Right ventricle myocardium inferior (tissue), 1 donor: ENCODE measurements around the gene CHD2. TPM values are rescaled to one million over a fixed set of nuclear protein-coding genes. Genes with fewer than 3 reads are reported as not detected.
A peak's percentile ranks its signal among the peaks of the same experiment; 100 is the strongest.
"Not testable (repeated sequence)": the region's sequence is repeated elsewhere in the genome, so short reads cannot be mapped to it uniquely, and the experiment has no call there.

Experiments used
- ATAC-seq: fragments of 200-7000 bp; cut with Tn5 transposase; one replicate; pipeline ENCODE4 v1.9.1; 2020; ENCODE audit warnings: mild to moderate bottlenecking, moderate library complexity
- DNase-seq: peaks from one replicate; pipeline ENCODE4 v3.0.0; 2021; ENCODE audit errors: missing footprints
- intact Hi-C: fragments of 100-400 bp; cut with DNase I; formaldehyde crosslinking; loops from one replicate; pipeline ENCODE4 v1.11.0; 2022
- long read RNA-seq: library from polyadenylated mRNA; unstranded; transcript quantifications from one replicate; pipeline ENCODE4 v2.0.0, GENCODE V29; 2021
- total RNA-seq: library from RNA; stranded (reverse); fragmentation: NEBNext Ultra II Directional; extraction: Animal tissue kit (Norgen Biotek cat#: 25700); gene quantifications from one replicate; pipeline ENCODE4 v1.2.1, GENCODE V29; 2021
- donor health status: DM: no; HTN: yes; CAD: no; lungs with severe emphysema.

Gene CHD2
- total RNA-seq: 45.9 TPM
- long read RNA-seq, partial matches to known transcripts: 0 of 5 reads
- long read RNA-seq, other reads (novel, unspliced or antisense): 4 of 5 reads

DNA sequence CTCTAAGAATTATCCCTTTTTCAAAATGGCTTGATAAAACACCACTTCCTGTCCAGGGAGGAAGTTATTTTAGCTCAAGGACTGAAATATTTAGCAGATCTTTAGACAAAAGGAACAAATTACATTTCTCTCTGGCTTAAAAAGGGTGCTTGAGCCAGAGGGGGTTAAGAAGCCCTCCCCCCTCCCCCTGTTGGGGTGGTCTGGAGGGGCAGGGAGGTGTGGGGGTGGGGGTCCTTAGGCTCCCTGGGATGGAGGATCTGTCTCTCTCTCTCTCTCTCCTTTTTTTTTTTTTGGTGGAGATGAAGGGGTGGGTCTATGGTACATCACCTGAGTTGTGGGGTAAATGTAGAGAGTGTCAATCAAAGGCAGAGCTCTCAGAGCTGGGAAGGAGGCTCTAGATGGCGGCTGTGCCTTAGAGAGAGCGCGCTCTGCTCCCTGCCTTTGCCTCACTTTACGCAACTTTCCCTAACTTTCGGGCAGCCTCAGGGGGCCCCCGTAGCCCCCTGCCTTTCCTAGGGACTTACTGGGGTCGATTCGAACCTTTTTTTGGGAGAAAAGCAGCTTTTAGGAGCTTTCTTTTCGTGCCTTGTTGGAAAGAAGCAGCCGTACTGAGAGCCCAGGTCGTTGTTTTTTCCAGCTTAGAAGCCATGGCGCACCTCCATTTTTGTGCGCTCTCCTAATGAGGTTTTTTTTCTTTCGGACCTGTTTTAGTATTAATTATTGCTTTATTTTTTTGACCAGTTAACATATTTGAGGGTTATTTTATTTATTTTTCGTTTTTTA is at the start of gene CHD2:
TSS of gene CHD2 (plus strand) at position 377 of the 783 bp plus-strand sequence. CDS start 914 bp downstream, outside the sequence.
- intact Hi-C loops: loop anchor here (1.0 to 5.0 kb wide), 2 partner anchors 17 to 68 kb away; no protein-coding TSS in a partner anchor
- DNase-seq (peak; percentile 73), ATAC-seq (peak; percentile 45)

DNA sequence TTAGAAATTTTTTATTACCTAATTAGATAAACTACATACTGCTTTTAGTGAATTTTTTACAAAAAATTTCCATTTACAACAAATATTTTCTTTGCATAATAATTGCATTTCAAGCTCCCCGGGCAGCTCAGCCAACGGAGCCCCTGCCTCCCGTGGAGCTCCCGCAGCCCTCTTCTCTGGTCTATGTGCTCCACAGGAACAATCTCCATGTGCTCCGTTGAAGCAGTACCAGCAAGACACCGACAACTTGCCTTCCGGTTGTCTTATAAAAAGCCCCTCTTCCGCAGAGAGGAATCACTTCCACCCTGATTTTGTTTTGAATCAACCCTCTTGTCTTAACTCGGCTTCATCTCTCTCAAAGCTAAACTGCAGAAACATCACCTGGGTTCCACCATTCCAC is 46.9 kb upstream of the CHD2 start:
- ATAC-seq (no peak), DNase-seq (no peak)
- intact Hi-C loops: no loop called here

DNA sequence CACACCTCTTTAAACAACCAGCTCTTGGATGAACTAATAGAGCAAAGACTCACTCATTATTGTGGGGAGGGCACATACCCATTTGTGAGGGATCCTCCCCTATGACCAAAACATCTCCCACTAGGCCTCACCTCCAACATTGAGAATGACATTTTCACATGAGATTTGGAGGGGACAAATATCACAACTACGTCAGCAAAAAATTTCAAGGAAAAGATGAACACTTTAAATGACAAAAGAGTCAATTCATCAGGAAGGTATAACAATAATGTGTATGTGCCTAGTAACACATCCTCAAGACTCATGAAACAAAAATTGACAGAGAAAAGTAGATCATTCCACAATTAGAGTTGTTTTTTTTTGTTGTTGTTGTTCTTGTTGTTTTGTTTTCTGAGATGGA is 38.4 kb upstream of the CHD2 start:
- intact Hi-C loops: no loop called here
- DNase-seq: no peak
- ATAC-seq: no peak

DNA sequence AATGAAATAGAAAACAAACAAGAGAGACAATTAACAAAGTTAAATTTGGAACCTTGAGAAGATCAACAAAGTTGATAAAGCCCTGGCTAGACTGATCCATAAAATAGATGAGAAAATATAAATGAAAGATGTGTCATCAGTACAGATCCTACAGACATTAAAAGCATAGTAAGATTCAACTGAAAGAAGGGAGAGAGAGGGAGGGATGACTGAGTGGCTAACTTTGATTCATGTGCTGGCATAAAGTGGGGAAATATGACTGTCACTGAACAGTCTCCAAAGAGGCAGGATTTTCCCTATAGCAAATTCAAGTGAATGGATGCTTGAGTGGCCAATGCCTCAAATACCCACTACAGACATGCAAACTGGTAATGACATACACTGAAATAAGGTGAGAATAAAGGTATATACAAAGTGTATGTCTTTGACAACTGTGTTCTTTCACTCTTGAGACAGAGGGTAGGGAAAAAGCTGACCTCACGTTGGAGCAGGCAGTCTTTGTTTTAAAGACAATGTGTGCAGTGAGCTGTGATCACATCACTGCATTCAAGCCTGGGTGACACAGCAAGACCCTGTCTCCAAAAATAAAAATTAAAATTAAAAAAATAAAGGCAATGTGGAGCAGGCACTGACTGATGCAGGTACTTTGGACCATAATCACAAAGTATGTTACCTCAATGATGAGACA is 35.9 kb upstream of the CHD2 start:
- DNase-seq (no peak), ATAC-seq (no peak)
- intact Hi-C loops: no loop called here

DNA sequence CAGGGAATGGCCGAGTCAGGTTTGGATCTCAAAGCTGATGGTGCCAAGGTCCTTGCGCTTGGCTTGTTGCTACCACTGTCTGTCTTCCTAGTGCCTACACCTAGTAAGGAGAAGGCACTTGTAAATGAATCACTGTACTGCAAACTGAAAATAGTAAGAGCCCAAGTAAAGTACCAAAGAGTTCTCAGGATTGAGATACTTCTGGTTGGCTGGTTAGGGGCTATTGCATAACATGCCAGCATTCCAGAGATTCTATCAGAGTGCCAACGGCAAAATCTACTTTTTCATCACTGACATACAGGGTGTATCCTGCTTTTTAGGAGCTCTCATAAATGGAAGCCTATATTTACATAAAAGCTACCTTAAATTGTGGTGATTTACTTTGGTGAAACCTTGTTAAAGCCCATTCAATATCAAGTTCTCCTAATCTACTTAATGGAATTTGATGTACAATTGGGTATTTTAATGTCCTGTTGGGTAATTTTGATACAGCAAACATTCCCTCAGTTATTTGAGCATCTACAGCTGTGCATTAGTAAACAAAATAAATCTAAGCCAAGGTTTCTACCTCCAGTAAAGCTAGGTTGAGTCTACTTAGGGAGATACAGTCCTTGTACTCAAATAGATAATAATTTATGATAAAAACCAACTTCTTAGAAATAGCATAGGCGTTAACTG is 30.7 kb upstream of the CHD2 start:
- ATAC-seq (peak; percentile 76), DNase-seq (no peak)

DNA sequence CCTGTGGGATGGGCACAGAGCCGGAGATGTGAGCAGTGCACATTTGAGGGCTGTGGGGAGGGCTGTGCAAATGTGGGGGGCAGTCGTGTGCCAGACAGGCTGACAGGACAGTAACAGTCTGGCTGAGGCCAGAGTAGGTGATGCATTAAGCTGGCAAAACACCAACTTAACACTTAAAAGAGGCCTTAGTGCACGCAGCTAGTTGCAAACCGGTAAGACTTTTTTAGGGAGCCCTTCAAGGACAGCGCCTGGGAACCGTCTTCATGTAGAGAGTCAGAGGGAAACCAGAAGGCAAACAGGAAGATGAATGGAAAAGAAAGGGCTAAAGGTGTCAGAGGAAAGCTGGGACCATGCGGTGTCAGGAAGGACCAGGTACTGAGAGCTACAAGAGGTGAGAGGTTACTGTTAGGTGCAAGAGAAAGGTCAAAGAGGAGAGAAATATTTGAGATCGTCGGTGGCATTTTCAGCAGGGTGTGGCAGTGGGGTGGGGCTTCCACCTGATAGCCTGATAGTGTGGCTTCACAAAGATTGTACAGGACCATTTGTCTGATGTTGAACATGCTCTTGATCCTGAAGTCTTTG is 30.0 kb upstream of the CHD2 start:
- DNase-seq: no peak
- intact Hi-C loops: no loop called here
- peak; percentile 52 for ATAC-seq

More for the DNA sequence above, 30.7 kb upstream of the CHD2 start:
- intact Hi-C loops: no loop called here

DNA sequence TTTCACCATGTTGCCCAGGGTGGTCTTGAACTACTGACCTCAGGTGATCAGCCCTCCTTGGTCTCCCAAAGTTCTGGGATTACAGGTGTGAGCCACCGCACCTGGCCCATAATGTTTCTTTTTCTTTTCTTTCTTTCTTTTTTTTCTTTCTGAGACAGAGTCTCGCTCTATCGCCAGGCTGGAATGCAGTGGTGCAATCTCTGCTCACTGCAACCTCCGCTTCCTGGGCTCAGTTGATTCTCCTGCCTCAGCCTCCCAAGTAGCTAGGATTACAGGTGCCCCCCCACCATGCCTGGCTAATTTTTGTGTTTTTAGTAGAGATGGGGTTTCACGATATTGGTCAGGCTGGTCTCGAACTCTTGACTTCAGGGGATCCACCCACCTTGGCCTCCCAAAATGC is 27.2 kb upstream of the CHD2 start:
- DNase-seq, intact Hi-C loops, ATAC-seq: not testable (repeated sequence)

DNA sequence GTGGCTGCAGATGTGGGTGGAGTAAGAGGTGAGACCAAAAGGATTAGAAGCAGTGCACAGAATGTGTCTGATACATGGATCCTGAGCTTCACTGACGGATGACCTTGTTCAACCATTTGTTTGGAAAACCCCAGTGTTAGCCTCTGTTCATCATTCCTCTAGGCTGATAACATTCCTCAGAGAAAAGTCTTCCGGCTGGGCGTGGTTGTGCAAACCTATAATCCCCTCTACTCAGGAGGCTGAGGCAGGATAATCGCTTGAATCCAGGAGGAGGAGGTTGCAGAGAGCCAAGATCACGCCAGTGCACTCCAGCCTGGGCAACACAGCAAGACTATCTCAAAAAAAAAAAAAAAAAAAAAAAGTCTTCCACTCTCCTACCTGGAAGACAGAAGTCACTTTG is 23.1 kb upstream of the CHD2 start:
- intact Hi-C loops: no loop called here
- no peak for ATAC-seq

DNA sequence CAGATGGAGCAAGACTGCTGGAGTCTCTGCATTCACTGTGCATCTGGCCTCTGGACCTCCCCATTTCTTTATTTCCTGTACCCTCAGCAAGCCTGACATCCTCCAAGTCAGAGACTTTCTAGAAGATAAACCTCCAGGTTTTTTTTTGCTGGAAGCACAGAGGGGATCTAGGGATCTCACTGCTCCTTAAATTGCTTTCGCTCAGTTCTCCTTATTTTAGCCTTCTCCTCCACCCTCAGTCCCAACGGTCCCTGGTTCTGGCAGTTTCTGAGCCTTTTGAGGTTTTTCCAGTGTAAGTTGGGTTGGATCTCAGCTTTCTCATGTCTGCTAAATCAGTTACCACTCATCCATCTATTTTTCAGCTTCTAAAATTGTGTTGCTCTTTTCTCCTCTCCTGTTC is 22.7 kb upstream of the CHD2 start:
- ATAC-seq: no peak
- DNase-seq: no peak
- intact Hi-C loops: no loop called here

More for the DNA sequence above, 23.1 kb upstream of the CHD2 start:
- DNase-seq: no peak

DNA sequence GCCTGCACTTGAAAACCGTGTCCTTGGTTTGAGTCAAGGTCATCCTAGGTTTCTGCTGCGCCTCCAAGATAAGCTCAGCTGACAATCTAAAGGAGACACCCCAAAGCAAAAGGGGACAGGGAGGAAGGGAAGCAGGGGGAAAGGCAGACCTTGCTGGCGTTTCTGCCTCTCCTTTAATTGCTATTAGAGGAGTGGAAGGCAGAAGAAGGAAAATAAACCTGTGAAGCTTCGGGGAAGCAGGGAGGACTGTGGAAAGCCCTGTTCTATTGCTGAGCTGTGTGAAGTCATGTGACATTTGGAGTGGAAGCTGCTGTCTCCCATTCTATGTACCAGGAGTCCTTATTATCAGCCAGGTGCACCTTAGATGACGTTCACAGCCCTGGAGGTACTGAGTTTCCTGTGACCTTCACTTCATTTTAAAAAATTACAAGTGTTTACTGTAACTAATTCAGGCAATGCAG is 21.5 kb upstream of the CHD2 start:
- intact Hi-C loops: no loop called here
- no peak for ATAC-seq
- DNase-seq: no peak

DNA sequence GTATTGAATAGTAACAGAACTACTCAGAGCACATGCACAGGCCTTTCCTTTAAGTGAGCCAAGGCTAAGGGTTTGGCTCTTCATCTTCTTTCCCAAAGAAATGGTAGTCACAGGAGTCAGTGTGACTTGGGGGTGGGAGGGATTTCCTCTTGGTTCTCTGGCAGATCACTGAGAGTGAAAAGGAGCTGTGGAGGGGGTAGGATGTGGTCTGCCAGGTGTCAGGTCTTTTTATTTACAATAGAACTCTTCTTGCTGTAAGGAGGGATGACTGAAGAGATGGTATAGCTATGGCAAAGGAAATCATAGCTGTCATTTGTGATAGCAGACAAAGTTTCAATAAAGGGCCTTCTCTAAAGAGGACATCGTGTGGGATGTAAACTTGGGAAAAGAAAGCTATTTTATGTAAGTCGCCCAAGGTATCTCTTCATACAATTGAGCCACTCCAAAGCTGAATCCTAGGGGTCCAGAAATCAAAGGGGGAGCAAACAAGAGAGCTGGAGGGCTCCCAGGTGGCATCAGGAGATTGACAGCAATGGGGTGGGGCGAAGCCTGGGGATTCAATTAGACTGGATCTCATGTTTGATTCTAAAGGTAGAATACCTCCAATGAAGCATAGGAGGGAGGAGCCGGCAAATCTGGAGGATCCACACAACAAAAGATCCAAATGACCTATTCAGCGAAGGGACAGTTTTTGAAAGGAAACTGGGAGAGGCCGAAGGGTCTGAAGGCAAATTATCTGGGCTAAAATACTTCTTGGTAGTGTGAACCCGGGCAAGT is 20.0 kb upstream of the CHD2 start:
- DNase-seq (no peak), ATAC-seq (no peak)
- intact Hi-C loops: loop anchor here (5.0 kb wide), 1 partner anchor 37 kb away; no protein-coding TSS in a partner anchor

DNA sequence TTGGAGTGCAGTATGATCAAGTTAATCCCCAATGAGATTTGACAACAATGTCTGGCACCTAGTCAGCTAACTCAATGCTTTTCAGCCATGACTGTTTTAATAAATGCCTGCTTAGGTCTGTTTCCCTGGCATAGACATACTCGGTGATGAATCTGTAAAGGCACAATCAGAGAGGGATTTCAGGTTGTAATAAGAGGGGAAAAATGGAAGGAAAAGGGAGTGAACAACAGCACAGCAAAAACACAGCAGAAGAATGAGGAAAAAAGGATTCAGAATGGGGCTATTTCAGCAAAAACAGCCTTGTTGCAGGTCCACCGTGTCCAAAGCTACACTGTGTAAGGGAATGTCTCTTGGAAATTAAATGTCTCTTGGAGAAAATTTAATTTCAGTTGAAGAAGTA is 19.3 kb upstream of the CHD2 start:
- ATAC-seq: no peak
- intact Hi-C loops: loop anchor here (5.0 kb wide), 1 partner anchor 37 kb away; no protein-coding TSS in a partner anchor
- DNase-seq: no peak

DNA sequence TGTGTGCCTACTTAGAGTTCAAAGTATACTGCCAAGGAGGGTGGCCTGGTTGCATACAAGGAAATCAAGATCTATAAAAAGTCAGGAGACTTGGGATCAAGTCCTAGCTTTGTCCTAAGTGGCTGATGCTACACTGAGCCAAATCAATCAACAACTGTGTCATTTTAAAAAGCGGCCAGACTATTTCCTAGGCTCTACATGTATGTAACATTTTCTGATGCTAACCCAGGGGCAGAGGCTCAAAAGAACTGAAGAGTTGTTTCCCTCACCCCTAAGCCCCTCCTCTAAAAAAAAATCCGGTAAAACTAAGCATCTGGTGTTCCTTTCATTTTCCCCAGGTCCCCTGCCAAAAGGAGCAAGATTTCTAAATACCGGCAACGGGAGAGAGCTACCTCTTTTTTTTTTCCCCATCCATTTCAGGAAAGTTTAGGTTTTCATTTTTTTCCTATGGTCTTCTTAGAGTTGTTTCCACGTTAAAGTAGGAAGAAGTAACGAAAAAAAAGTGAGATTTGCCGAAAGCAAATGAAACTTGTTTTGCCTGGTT is 18.8 kb upstream of the CHD2 start:
- DNase-seq (no peak), ATAC-seq (no peak)
- intact Hi-C loops: loop anchor here (5.0 kb wide), 1 partner anchor 36 kb away; no protein-coding TSS in a partner anchor

DNA sequence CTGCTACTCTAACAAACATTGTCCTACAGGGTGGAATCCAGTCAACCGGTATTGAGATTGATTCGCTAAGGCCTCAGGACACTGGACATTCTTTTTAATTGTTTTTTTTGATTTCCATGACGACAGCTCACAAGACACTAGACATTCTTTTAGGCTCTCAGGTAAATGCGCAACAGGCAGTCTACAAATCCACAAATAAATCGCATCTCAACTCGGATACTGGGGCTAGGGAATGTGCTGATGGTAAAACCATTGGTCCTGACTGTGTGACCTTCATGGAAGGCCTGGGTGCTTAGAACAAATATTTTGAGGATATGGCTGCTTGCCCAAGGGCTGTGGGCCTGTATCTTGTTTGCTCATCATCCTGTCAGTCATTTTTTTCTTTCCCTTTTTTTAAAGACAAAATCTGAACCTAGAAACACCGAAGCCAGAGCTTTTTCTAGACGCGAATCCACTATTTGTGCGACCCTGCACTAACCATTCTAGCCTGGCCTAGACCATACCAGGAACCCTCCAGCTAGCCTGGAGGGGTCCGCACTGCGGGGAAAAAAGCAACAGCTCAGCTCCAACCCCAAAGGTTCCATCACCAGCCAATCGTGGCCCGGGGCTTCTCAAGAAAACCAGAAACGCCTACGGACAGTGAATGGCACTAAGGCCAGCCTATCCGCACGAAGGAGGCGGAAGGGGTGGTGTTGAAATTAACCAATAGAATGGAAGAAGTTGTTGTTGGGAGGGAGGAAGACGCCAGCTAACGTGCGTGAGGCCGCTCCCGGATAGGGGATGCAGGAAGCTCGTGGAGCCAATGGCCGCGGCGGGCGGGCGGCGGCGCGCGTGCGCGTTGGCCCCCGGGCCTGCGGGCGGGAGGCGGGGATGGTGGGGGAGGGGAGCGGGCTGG is 18.1 kb upstream of the CHD2 start:
- ATAC-seq: peak; percentile 95
- DNase-seq: peak; percentile 98
- intact Hi-C loops: loop anchor here (1.0 to 5.0 kb wide), 5 partner anchors 23 to 73 kb away; no protein-coding TSS in a partner anchor

DNA sequence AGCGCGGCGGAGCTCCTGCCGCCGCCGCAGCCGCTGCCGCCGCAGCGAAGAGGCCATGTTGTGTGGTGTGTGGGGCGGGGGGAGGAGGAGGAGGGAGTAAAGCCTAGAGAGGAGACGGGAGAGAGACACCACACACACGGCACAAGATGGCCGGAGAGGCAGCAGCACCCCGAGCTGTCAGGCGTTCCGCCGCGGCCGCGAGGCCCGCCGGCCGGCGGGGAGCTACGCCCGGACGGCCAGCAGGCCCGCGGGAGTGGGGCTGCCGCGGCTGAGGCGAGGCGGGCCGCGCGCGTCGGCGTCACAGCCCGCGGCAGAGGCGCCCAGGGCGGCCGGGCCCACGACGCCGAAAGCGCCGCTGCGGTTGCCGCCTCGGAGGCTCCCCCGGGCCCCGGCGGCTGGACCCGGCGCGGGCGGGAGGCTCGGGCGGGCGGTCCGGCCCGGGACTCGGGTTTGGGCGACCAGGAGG is 17.4 kb upstream of the CHD2 start:
- ATAC-seq: no peak
- DNase-seq: no peak
- intact Hi-C loops: loop anchor here (1.0 to 5.0 kb wide), 6 partner anchors 18 to 73 kb away; partner anchors contain the start of gene CHD2

DNA sequence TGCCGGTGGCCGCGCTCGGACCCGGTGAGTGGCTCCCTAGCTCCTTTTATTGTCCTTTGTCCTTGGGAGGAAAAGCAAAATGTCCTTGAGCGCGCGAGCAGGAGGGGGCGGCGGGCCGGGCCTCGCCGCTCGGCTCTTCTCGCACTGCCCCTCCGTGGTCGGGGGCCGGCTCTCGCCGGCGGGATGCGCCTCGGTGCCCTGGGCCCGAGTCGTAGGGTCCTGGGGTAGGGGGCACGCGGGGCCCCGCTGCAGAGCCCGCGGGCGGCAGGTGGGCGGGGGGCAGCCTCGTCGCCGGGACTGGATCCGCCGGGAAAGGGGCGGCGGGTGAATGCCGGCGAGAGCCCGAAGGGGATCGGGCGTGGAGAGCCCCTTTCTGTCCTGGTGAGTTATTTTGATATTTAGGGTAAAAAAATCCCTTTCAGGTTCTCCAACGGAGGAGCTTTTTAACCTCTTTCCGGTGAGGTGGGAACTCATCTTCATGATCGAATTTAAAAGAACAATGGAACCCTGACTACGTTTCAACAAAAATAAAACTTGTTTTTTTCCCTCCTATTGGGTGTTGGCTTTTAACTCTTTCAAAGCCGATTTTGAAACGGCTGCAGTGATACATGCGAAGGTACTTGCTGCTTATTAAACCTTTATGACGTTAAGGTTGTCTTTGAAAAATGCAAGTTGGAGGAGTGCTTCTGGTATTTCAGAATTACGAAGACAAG is 16.8 kb upstream of the CHD2 start:
- intact Hi-C loops: loop anchor here (1.0 to 5.0 kb wide), 4 partner anchors 17 to 65 kb away; partner anchors contain the start of gene CHD2
- ATAC-seq (no peak), DNase-seq (peak; percentile 60)
